Measurements from ENCODE around the gene CACNA2D4. TPM values are rescaled to one million over a fixed set of nuclear protein-coding genes. Genes with fewer than 3 reads are reported as not detected.

CACNA2D4 gene
- total RNA-seq, 4 donors from 2014 or later, result 0.25 to 3.1 (median 0.68) TPM

- peaks cover 32 to 47% of the 10 kb centered on the region in 2 donors for H3K4me1 ChIP-seq
- no peak overlapping the region for H3K4me3 ChIP-seq
- no peaks in the 10 kb centered on the region for H3K9me3 ChIP-seq
- intact Hi-C loops (cut with DNase I; ENCODE audit: low total_unique reads) (no loop called here), in situ Hi-C loops (cut with MboI; ENCODE audit: low sequenced_read_pairs in 4 of 4) (loop anchor here (5.0 kb wide), 3 partner anchors 140 to 145 kb away; no protein-coding TSS in a partner anchor)
- TF ChIP-seq POLR2A (IDR thresholded peaks at IDR 0.05), result no peak
- TF ChIP-seq CTCF (IDR thresholded peaks at IDR 0.05 in 4 of 5, conservative IDR thresholded peaks at IDR 0.05 in 1 of 5), result no peak
- H3K27ac ChIP-seq, result no peak overlapping the region
- DNase-seq (no peak), ATAC-seq (no peak)
- H3K36me3 ChIP-seq, result no peaks in the 10 kb centered on the region
- H3K27me3 ChIP-seq, result no peaks in the 10 kb centered on the region
Measured at GRCh38 chr12:1792406-1792805, 126.0 kb downstream of the CACNA2D4 start.

- peak overlapping the region; percentile 2 to 48 (median 12) for H3K27ac ChIP-seq
- DNase-seq (peak in 1 of 2 donors; percentile 70), ATAC-seq (peak; percentile 21 to 56)
- no peaks in the 10 kb centered on the region for H3K9me3 ChIP-seq
- H3K4me3 ChIP-seq, result no peak overlapping the region
- H3K36me3 ChIP-seq, result peaks cover 0 to 6% of the 10 kb centered on the region in 2 donors
- H3K27me3 ChIP-seq, result no peaks in the 10 kb centered on the region
- intact Hi-C loops (cut with DNase I; ENCODE audit: low total_unique reads) (loop anchor here (1.0 to 2.0 kb wide), 2 partner anchors 100 to 139 kb away; partner anchors contain the start of gene ADIPOR2), in situ Hi-C loops (cut with MboI; ENCODE audit: low sequenced_read_pairs in 4 of 4) (loop anchor here (5.0 kb wide), 3 partner anchors 139 to 146 kb away; no protein-coding TSS in a partner anchor)
- peaks cover 40 to 57% of the 10 kb centered on the region in 2 donors for H3K4me1 ChIP-seq
- TF ChIP-seq POLR2A (IDR thresholded peaks at IDR 0.05) (no peak), CTCF (IDR thresholded peaks at IDR 0.05 in 4 of 5, conservative IDR thresholded peaks at IDR 0.05 in 1 of 5) (peak; percentile 80 to 89 (median 84))
Measured at GRCh38 chr12:1791104-1791841, 127.2 kb downstream of the CACNA2D4 start.

- no peaks in the 10 kb centered on the region for H3K27me3 ChIP-seq
- no peak for DNase-seq
- no peaks in the 10 kb centered on the region for H3K9me3 ChIP-seq
- peaks cover 35 to 59% of the 10 kb centered on the region in 2 donors for H3K4me1 ChIP-seq
- intact Hi-C loops (cut with DNase I; ENCODE audit: low total_unique reads), result loop anchor here (2.0 kb wide), 1 partner anchor 100 kb away; the partner anchor contains the start of gene ADIPOR2
- peaks cover 0 to 11% of the 10 kb centered on the region in 2 donors for H3K36me3 ChIP-seq
- TF ChIP-seq CTCF (IDR thresholded peaks at IDR 0.05 in 4 of 5, conservative IDR thresholded peaks at IDR 0.05 in 1 of 5), result no peak
- no peak for TF ChIP-seq POLR2A (IDR thresholded peaks at IDR 0.05)
- H3K4me3 ChIP-seq, result no peak overlapping the region
- in situ Hi-C loops (cut with MboI; ENCODE audit: low sequenced_read_pairs in 4 of 4), result loop anchor here (5.0 kb wide), 3 partner anchors 138 to 147 kb away; no protein-coding TSS in a partner anchor
- peak overlapping the region in 2 of 4 donors; percentile 14 to 43 for H3K27ac ChIP-seq
- ATAC-seq, result no peak
Measured at GRCh38 chr12:1790444-1790843, 128.0 kb downstream of the CACNA2D4 start.

GRCh38 chr12:1787714-1788113 is 130.7 kb downstream of the CACNA2D4 start:
- H3K4me3 ChIP-seq, result no peak overlapping the region
- no peak for TF ChIP-seq POLR2A (IDR thresholded peaks at IDR 0.05)
- TF ChIP-seq CTCF (IDR thresholded peaks at IDR 0.05 in 4 of 5, conservative IDR thresholded peaks at IDR 0.05 in 1 of 5), result no peak
- DNase-seq, result no peak
- H3K4me1 ChIP-seq, result peaks cover 33 to 56% of the 10 kb centered on the region in 2 donors
- H3K36me3 ChIP-seq, result peaks cover 0 to 11% of the 10 kb centered on the region in 2 donors
- in situ Hi-C loops (cut with MboI; ENCODE audit: low sequenced_read_pairs in 4 of 4) (loop anchor here in 2 of 4 donors (5.0 to 10.0 kb wide), 3 partner anchors 83 to 135 kb away; no protein-coding TSS in a partner anchor), intact Hi-C loops (cut with DNase I; ENCODE audit: low total_unique reads) (no loop called here)
- H3K9me3 ChIP-seq, result no peaks in the 10 kb centered on the region
- H3K27ac ChIP-seq, result peak overlapping the region in 1 of 4 donors; percentile 14
- no peaks in the 10 kb centered on the region for H3K27me3 ChIP-seq
- no peak for ATAC-seq
